ENCODE results near the gene ZNF496. TPM values are rescaled to one million over a fixed set of nuclear protein-coding genes. Genes with fewer than 3 reads are reported as not detected.

Gene ZNF496
- total and polyA plus RNA-seq, 9 of the 15 experiments (the other 6 are each of a cell fraction or from before 2014, with no cell fraction given), result 4.3 to 54.0 (median 31.3) TPM

DNA sequence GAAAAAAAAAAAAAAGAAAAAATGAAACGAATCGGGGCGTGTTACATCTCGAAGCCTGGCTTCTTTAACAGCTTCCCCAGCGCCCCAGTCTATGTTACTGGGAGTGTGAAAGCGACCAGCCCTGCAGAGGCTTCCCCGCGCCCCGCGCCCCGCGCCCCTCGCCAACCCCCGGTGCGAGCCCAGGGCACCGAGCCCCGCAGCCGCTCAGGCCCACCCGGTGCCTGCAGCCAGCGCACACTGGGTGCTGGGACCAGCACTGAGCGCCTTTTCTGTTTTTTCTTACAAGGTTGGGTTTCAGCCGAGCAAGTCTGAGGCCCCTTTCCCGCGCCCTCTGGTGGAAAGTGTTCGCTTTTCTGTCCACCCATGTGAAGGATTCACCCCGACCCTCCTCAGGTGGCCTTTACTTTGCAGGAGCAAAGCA, 42.1 kb upstream of the ZNF496 start (continued):
- TF ChIP-seq ARNT (IDR thresholded peaks at IDR 0.05) (no peak), ZNF778 (CRISPR knock-in tag; IDR thresholded peaks at IDR 0.05) (no peak), CREM (IDR thresholded peaks at IDR 0.05; ENCODE audit: low read depth) (no peak), MTA3 (IDR thresholded peaks at IDR 0.05; ENCODE audit: borderline replicate concordance) (no peak), RAD21 (CRISPR knock-in tag; conservative IDR thresholded peaks at IDR 0.05 in 1 of 2, IDR thresholded peaks at IDR 0.05 in 1 of 2) (peak in 1 of 2 experiments; percentile 44; a peak in 2 of 4 replicates), MEF2D (tag; conservative IDR thresholded peaks at IDR 0.05; ENCODE audit: low read depth) (no peak), SRSF1 (IDR thresholded peaks at IDR 0.05; ENCODE audit: low read depth, low read length) (no peak), ZBTB12 (CRISPR knock-in tag; IDR thresholded peaks at IDR 0.05) (no peak), ETS1 (conservative IDR thresholded peaks at IDR 0.05; ENCODE audit: control insufficient read depth, low read depth, low read length) (no peak), SMAD4 (CRISPR knock-in tag; conservative IDR thresholded peaks at IDR 0.05) (0 out of 2 replicates have a peak, but pooled peaks have one; percentile 34), XRCC5 (IDR thresholded peaks at IDR 0.05; ENCODE audit: low read depth, low read length) (0 out of 2 replicates have a peak, but pooled peaks have one; percentile 47), CTCFL (IDR thresholded peaks at IDR 0.05; ENCODE audit: borderline replicate concordance, insufficient read depth, low read depth, low read length, poor library complexity, severe bottlenecking) (peak; percentile 39), HNRNPL (IDR thresholded peaks at IDR 0.05; ENCODE audit: low read depth, low read length) (no peak), MCM2 (IDR thresholded peaks at IDR 0.05; ENCODE audit: low read depth) (no peak), TCF3 (CRISPR knock-in tag; IDR thresholded peaks at IDR 0.05) (no peak), ZFX (CRISPR knock-in tag; IDR thresholded peaks at IDR 0.05) (peak; percentile 16; the same call in 1 of the 2 replicates), HMG20A (CRISPR knock-in tag; conservative IDR thresholded peaks at IDR 0.05) (no peak)
- TF ChIP-seq, protein P1, sequence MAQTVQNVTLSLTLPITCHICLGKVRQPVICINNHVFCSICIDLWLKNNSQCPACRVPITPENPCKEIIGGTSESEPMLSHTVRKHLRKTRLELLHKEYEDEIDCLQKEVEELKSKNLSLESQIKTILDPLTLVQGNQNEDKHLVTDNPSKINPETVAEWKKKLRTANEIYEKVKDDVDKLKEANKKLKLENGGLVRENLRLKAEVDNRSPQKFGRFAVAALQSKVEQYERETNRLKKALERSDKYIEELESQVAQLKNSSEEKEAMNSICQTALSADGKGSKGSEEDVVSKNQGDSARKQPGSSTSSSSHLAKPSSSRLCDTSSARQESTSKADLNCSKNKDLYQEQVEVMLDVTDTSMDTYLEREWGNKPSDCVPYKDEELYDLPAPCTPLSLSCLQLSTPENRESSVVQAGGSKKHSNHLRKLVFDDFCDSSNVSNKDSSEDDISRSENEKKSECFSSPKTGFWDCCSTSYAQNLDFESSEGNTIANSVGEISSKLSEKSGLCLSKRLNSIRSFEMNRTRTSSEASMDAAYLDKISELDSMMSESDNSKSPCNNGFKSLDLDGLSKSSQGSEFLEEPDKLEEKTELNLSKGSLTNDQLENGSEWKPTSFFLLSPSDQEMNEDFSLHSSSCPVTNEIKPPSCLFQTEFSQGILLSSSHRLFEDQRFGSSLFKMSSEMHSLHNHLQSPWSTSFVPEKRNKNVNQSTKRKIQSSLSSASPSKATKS (CRISPR knock-in tag; IDR thresholded peaks at IDR 0.05), result no peak
- TF ChIP-seq, protein P2, sequence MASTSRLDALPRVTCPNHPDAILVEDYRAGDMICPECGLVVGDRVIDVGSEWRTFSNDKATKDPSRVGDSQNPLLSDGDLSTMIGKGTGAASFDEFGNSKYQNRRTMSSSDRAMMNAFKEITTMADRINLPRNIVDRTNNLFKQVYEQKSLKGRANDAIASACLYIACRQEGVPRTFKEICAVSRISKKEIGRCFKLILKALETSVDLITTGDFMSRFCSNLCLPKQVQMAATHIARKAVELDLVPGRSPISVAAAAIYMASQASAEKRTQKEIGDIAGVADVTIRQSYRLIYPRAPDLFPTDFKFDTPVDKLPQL (IDR thresholded peaks at IDR 0.05; ENCODE audit: extremely low read depth, insufficient read length), result no peak
- TF ChIP-seq, protein P3, sequence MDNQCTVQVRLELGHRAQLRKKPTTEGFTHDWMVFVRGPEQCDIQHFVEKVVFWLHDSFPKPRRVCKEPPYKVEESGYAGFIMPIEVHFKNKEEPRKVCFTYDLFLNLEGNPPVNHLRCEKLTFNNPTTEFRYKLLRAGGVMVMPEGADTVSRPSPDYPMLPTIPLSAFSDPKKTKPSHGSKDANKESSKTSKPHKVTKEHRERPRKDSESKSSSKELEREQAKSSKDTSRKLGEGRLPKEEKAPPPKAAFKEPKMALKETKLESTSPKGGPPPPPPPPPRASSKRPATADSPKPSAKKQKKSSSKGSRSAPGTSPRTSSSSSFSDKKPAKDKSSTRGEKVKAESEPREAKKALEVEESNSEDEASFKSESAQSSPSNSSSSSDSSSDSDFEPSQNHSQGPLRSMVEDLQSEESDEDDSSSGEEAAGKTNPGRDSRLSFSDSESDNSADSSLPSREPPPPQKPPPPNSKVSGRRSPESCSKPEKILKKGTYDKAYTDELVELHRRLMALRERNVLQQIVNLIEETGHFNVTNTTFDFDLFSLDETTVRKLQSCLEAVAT (IDR thresholded peaks at IDR 0.05), result no peak
